GM18861 (cell line): Measurements from ENCODE around the gene CALCB.
"Not testable (repeated sequence)": the region's sequence is repeated elsewhere in the genome, so short reads cannot be mapped to it uniquely, and the experiment has no call there.

ENCODE experiments used
- ATAC-seq: cut with Tn5 transposase; IDR thresholded peaks from one replicate; pipeline ENCODE4 v1.9.1; 2021; ENCODE audit not compliant: unreplicated experiment

CALCB gene, protein sequence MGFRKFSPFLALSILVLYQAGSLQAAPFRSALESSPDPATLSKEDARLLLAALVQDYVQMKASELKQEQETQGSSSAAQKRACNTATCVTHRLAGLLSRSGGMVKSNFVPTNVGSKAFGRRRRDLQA

DNA sequence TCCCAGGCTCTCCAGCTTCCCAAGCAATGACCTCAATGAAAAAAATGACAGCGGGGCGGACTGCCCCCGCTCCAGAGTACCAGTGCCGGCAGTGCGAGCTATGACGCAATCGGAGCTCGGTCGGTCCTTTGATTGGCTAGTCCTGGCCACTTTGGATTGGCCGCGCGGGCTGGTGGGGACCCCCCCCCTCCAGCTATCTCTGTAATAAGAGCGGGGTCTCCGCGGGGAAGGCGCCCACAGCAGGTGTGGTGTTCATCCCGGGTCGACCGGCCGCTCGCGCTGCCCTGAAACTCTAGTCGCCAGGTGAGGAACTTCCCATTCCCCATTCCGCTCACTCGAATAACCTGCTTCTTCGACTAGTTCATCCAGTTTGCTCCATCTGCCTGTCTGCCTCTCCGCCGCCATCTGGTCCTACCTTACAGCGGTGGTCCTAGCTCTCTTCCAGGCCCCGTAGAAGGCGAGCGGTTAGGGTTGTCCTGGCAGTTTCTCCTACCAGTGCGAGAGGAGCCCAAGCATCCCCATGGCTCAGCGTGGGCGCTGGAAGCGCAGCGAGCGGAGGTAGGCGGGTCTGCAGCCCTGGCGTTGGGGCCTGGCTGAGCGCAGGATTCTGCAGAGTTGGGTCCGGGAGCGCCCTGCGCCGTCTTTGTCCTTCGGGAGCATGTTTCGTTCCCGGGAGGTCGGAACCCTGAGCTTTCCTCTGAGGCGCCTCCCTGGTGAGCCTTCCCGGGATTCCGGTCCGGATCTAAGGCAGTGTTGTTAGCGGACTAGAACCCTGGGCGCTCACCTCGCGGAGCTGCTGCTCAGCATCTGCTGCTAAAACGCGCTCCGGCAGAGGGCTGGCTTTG is at the start of gene CALCB:
Gene CALCB (plus strand): TSS at position 233 of the 845 bp plus-strand sequence. CDS start 1,126 bp downstream, outside the sequence.
- no peak for ATAC-seq

- ATAC-seq: no peak
Measured at GRCh38 chr11:15027011-15027410, 46.4 kb upstream of the CALCB start.

GRCh38 chr11:15027956-15028355 is 45.4 kb upstream of the CALCB start:
- ATAC-seq: no peak

- ATAC-seq: no peak
Measured at GRCh38 chr11:15028379-15028778, 45.0 kb upstream of the CALCB start.

- ATAC-seq: not testable (repeated sequence)
Measured at GRCh38 chr11:15031945-15032344, 41.4 kb upstream of the CALCB start.

DNA sequence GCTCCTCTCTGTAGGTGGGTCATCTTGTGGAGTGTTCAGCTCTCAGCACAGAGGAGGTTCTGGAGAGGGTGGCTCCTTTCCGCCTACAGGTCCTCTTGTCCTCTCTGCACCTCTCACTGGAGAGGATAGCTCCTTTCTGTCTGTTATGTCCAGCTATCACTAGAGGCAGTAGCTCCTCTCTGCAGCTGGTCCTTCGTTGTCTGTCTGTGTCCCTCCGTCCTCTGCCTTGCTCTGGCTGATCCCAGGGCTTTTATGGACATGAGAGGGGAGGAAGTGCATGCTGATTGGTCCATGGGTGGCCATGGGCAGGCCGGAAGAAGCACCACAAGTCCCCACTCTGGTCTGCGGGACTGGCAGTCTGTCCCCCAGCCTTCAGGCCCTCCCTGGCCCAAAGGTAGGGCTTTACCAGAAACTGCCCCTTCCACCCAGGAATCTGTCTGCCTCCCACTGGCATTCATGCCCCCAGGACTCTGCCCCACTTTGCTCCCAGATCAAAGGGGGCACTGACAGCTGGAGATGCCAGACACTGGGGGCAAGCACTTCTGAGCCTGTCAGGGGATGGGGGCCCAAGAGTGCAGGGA is 38.6 kb upstream of the CALCB start:
- no peak for ATAC-seq

DNA sequence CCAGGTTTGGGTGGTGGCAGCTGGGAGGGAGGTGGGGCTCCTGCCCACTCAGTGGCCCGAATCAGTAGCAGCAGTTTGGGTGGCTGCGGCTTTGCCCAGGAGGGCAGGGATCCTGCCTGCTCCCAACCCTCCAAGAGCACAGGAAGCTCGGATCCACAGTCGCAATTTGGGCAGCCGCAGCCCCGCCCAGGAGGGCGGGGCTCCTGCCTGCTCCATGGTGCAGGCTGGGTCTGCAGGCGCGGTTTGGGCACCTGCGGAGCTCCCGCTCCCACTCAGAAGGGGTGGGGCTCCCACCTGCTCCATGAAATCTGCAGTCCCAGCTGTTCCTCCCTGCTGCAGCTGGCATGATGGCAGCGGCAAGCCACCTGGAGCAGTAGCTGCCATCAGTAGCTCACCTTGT is 38.1 kb upstream of the CALCB start:
- ATAC-seq: no peak

- ATAC-seq: no peak
Measured at GRCh38 chr11:15038963-15039362, 34.4 kb upstream of the CALCB start.

DNA sequence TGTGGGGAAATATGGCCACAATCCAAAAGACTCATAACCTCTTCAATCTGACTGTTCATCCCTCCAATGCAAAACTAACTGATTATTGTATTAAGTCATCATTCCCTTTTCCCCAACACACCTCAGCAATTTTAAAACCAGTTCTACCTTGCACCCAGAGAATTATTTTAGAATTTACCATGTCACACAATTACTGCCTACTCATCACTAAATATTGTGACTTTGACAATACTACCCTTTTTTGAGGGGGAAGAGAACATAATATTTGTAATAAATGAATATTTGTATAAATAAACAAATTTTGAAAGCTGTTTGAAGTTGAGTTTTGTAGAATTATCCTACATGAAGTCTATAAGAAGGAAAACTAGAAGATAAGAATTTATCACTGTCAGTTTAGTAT is 28.2 kb upstream of the CALCB start:
- no peak for ATAC-seq

DNA sequence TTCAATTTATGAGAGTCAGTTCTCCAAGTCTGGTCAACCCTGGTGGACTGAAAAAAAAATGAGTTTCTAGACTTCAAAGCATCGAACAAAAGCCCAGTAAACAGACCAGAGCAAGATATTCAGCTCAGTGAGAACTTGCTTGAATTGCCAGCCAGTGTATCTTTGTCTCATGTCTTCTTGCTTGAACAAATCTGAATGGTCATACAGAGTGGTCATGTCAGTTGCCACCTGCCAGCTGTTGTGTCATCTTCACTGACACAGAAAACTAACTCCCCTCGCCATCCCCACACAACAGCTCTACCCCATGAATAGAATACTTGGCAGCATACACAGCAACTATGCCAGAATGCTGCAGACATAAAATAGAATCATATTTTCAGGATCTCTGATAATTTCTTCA is 27.5 kb upstream of the CALCB start:
- ATAC-seq: no peak

- not testable (repeated sequence) for ATAC-seq
Measured at GRCh38 chr11:15046673-15047072, 26.7 kb upstream of the CALCB start.

- ATAC-seq: no peak
Measured at GRCh38 chr11:15048616-15049015, 24.8 kb upstream of the CALCB start.

DNA sequence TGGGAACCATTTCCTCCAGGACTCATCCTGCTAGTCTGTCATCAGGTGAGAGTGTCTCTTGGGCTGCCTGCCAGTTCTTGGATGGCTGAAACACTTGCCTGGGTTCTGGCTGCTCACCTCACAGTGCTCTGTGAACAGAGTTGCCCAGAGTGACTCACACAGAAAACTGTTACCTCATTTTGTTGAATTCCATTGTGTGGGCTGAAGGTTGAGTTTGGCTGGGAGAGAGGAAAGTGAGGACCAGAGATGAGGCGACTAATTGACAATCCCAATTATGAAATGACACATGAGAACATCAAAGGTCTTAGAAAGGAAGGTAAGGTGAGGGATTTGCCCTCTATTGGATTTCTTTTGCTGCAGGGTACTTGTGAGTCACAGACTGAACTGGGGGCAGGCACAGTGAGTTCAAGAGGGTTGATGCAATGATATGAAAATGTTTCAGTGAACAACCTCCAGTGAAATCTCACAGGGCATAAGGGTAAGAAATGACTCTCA is 20.2 kb upstream of the CALCB start:
- no peak for ATAC-seq

GRCh38 chr11:15055620-15056356 is 17.6 kb upstream of the CALCB start:
- no peak for ATAC-seq

DNA sequence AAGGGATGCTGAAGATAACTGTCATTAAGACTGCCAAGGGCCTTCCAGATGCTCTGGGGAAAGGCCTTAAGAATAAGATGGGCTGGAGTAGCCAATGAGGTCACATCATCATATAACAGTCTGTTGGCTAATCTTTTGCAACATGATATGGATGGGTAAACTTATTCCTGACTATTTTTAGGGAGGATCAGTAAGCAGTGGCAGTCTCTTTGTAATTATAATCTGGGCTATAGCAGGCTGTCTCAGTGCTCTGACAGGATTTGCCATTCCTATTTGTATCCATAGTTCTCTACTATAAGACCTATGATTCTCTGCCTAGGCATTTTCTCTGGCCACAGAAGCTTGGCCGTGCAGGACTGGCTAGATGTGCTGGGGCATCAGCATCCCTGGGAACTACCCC is 16.1 kb upstream of the CALCB start:
- no peak for ATAC-seq

DNA sequence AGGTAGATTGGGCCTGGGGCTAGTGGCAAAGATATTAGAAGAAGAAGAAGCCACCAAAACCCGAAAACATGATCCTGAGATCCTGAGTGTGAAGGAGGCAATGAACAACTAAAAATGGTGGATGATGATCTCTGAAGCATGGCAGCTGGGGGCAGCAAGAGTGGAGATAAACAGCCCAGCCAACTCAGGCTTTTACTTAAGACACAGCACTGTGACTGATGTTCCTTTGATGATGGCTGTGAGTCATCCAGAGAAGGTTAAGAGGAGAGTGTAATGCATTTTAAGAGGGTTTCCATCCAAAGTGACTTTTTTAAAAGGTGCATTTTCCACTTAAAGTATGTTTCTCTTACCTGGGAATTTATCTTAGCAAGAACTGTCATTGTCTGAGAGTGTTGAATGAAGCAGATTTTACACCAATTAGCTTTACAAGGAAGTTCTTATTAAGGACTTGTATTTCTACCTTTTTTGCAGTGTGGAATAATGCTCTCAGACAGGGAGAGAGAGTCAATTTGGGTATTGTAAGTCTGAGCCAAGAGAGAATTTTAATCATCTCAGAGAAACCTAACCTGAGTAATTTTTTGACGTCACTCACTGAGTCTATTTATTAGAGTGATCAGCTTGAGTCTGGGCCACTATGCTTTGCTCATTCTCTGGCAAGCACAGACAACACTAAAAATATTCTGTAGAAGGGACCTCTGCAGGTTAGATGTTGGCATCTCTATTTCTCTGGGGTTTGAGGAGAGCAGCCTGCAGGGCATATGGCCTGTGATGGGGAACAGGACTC is 14.1 kb upstream of the CALCB start:
- no peak for ATAC-seq

DNA sequence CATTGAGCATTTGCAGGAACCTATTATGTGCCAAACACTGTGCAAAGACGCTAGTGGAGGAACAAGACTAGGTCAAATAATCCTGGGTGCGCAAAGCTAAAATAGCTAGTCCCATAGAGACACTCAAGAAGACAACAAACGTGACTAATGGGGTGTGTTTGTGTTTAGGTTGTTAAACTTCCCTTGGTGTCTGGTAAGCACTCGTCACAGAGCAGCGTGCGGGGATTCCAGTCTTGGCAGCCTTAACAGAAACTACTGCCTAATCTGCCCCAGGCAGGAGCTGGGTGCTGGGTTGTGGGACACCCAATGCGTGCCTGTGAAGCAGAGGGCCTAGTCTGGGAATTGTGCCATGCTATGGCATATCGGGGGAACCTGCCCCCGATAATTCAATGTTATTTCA is 10.8 kb upstream of the CALCB start:
- ATAC-seq: no peak

GRCh38 chr11:15069751-15070150 is 3.6 kb upstream of the CALCB start:
- ATAC-seq: not testable (repeated sequence)

GRCh38 chr11:15071556-15072255 is 1.7 kb upstream of the CALCB start:
- no peak for ATAC-seq

DNA sequence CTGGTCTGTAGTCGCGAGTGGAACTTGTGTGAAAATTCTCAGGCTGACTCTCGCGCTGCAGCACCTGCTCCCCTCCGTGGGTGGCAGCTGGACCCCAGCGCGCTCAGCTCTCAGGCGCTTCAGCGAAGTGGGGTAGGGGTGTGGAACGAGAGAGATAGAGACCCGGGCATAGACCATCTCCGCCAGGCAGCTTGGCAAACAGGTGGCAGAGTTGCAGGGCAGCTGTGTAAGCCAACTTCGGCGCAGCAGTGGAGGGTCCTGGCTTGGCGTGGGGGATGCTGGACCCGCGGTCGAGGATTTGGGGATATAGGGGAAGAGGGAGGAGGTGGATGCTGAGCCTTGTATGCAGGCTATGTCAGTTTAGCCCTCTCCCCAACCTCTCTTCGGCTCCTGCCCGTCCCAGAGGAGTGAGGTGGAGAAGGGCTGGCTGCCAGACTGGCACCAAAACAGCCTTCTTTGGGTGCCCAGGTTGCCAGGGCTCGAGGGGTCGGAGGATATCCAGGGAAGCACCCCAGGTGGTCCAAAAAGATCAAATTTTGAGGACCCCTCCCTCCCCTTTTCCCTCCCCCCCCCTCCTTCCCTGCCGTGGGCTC is 746 bp upstream of the CALCB start:
- ATAC-seq: no peak
